Activated CD4-positive, CD25-positive, alpha-beta regulatory T cell treated with anti-CD3 and anti-CD28 coated beads, Interleukin-2, amount 50 U/mL, for 24 hours (primary cell): ENCODE data around the gene SEC11A.
"Not testable (repeated sequence)": the region's sequence is repeated elsewhere in the genome, so short reads cannot be mapped to it uniquely, and the experiment has no call there.

ENCODE experiments used
- ATAC-seq, 2 donors: fragments of 150-1000 bp; cut with Tn5 transposase; one replicate each; pipeline ENCODE4 v1.10.0; 2021; ENCODE audit warnings: mild to moderate bottlenecking in 1 of 2, moderate library complexity in 1 of 2

Gene SEC11A

DNA sequence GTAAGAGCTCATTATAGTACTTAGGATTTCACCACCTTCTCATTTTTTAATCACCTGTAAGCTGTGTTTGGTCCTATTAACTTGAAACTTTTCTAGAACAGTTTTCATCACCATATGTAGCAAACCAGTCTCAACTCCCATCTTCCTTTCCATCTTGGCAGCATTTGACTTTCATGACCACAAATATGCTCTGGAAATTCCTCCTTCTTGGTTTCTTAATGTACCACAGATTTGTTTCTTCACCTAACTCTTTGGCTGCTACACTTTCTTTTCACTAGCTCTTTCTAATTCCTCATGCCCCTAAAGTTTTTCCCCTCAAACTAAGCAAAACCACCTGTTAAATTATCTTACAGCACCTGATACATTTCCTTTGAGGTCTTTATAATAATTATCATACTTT, 44.7 kb downstream of the SEC11A start:
- no peak for ATAC-seq

DNA sequence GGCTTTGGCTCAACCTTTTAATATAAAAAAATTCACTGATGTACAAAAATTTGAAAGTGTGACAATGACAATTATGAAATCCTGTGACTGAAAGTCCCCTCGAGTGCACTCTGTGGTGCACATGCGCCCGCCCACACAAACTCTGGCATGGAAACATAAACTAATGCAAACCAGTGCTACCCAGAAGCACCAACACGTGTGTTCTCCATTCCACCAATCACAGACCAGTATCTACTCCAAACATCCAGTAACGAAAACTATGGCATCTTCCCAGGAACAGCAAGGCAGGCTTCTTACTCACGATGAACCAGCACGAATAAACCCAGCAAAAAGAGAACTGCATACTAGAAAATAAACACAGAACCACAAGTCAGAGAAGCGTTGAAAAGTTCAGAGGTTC, 46.2 kb downstream of the SEC11A start:
- ATAC-seq: no peak

GRCh38 chr15:84668221-84668982, 47.5 kb downstream of the SEC11A start:
- ATAC-seq: no peak

- no peak for ATAC-seq
These were observed 49.6 kb downstream of the SEC11A start for GRCh38 chr15:84666373-84666772.

DNA sequence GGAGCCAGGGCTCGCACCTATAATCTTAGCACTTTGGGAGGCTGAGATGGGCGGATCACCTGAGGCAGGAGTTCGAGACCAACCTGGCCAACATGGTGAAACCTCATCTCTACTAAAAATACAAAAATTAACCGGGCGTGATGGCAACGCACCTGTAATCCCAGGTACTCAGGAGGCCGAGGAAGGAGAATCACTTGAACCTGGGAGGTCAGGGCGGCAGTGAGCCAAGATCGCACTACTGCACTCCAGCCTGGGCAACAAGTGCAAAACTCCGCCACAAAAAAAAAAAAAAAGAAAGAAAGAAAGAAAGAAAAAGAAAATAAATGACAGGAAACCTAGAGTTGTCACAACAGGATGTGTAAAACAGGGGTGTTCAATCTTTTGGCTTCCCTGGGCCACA, 54.9 kb downstream of the SEC11A start:
- ATAC-seq: no peak

- ATAC-seq: no peak
These were observed 55.8 kb downstream of the SEC11A start for GRCh38 chr15:84659904-84660781.

GRCh38 chr15:84658788-84659411, 57.0 kb downstream of the SEC11A start:
- ATAC-seq: no peak

- peak; percentile 75 for ATAC-seq
These were observed 57.7 kb downstream of the SEC11A start, which contains the start of gene NMB for GRCh38 chr15:84658080-84658787. TSS of gene NMB (minus strand) at chr15:84658199. CDS start at chr15:84658152, 47 bp downstream.

DNA sequence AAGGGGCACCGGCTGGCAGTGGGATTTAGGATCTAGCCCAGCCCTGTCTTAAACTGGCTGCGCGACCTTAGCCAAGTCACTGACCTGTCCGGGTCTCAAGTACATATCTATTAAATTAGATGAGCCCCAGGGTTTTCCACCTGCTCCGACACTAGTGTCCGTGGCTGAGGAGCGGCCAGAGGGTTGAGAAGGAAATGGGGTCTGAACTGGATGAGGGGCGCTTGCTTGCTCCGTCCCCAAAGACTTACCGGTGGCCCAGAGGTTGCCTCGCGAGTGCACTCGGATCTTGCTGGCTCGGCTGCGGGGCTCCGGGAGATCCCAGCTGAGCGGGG, 58.2 kb downstream of the SEC11A start:
- ATAC-seq: no peak

- ATAC-seq: no peak
These were observed 59.0 kb downstream of the SEC11A start for GRCh38 chr15:84656972-84657371.

GRCh38 chr15:84654689-84655453, 61.1 kb downstream of the SEC11A start:
- peak; percentile 48 to 53 for ATAC-seq

DNA sequence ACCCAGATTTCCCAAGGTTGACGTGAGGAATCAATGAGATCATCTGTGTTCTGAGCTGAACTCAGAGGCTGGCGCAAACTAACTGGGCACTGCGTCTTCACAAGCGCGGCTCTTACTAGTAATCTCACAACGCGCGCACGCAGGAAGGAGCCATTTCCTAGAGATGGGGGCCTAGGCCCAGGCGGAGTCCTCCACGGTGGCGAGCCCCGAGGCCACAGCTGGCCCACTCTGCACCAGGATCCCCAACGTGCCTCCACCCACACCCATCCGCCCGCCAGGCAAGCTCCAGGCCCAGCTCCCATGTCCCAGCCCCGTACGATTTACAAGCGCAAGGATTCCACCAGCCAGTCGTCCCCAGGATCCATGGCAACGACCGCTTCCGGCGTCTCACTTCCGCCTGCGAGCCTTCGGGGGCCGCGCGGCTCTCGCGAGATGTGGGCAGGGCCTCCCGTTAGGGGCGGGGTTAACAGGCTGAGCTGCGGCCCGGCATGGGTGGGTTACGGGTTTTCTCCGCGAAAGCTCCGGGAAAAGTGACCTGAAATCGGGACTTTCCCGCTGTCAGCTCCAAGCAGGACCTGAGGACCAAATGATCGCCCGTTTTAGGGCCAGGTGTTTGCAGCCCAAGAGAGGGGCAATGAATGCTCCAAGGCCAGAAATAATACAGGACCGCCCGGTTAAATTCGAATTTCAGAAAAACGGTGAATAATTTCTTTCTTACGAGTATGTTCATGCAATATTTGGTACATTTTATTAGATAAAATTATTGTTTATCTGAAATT, 61.8 kb downstream of the SEC11A start, which contains the start of gene WDR73:
Gene WDR73 (minus strand): TSS at position 374 of the 779 bp plus-strand sequence. CDS start 9 bp downstream, at position 365.
- peak; percentile 79 to 81 for ATAC-seq

DNA sequence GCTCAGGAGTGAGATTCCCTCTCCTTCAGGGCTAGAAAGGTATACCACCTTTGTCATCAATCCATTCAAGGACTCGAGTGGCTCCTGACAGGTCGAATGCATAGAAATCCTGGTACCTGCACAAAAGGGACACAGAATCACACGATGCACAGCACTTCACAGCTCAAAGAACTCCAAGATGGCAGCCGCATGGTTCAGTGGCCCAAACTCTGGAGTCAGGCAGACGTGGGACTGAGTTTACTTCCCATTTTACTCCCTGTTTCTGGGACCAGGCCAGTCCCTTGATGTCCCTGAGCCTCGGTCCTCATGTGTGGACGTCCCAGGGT, 62.4 kb downstream of the SEC11A start:
- no peak for ATAC-seq

DNA sequence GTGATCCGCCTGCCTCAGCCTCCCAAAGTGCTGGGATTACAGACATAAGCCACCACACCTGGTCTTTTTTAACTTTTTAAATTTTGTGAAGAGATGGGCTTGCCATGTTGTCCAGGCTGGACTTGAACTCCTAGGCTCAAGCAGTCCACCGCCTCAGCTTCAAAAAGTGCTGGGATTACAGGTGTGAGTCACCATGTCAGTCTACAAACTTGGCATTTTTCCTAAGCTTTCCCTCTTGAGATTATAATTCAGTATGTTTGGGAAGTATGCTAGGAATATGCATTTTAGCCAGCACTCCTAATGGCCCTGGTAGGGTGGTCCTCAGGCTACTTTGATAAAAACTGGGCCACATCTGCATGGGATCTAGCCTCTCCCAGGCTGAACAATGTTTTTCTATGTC, 66.2 kb downstream of the SEC11A start:
- no peak for ATAC-seq

GRCh38 chr15:84648539-84648938, 67.4 kb downstream of the SEC11A start:
- ATAC-seq: no peak

- ATAC-seq: no peak
These were observed 68.2 kb downstream of the SEC11A start for GRCh38 chr15:84647726-84648125.

DNA sequence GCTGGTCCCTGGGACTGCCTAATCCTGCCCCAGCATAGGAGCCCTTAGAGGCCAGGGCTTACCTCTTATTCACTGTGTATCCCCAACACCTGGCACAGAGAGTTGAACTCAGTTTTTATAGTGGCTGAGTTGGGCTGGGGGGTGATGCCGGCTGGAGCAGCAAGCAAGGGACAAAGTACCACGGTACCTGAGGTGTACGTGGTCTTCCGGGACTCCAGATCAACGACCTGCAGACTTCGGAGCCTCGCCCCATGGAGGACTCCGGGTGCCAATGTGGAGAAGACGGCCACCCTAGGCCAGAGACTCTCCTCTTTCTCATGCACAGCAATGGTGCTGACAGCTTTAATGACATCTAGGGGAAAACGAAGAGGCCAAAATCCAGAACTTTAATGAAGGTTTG, 69.9 kb downstream of the SEC11A start:
- no peak for ATAC-seq

DNA sequence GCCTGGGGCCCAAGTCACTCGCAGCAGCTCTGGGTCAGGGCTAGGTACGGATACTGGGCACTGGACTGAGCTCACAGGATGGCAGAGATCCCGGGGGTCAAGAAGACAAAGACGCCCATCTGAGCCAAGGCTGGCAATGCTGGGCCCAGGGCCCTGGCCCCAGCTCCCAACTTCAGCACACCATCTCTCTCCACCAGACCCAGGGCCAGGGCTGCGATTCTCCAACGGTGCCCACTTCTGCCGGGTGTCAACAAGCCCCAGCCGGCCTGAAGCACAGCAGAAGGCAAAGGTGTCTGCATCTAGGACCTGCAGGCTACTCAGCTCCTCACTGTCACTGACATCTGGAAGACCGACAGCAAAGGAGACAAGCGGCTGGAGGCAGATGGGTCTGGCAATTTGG, 70.4 kb downstream of the SEC11A start:
- ATAC-seq: no peak

- ATAC-seq: no peak
These were observed 72.1 kb downstream of the SEC11A start for GRCh38 chr15:84643838-84644237.

GRCh38 chr15:84642640-84643039, 73.3 kb downstream of the SEC11A start:
- not testable (repeated sequence) for ATAC-seq

GRCh38 chr15:84641871-84642270, 74.1 kb downstream of the SEC11A start:
- not testable (repeated sequence) for ATAC-seq
